Choroid plexus epithelial cell (primary cell): Measurements from ENCODE around the gene ZFP57.

ENCODE experiments used
- DNase-seq: peaks from one replicate; pipeline ENCODE4 v3.0.0-alpha.2; 2010; ENCODE audit warnings: low read depth
- H3K4me3 ChIP-seq: 2 replicates; pipeline ENCODE4 v1.5.1; 2011; ENCODE audit warnings: low read depth, mild to moderate bottlenecking, control low read depth, low read length, moderate library complexity
- CTCF ChIP-seq: conservative IDR thresholded peaks from 2 replicates; pipeline ENCODE4 v1.5.1; 2011; ENCODE audit warnings: low read depth, mild to moderate bottlenecking, control low read depth, inconsistent platforms, low read length, moderate library complexity

ZFP57 gene

GRCh38 chr6:29709188-29709587, 28.2 kb upstream of the ZFP57 start:
- no peak for TF ChIP-seq CTCF
- no peak for DNase-seq
- H3K4me3 ChIP-seq, result no peak overlapping the region

GRCh38 chr6:29708432-29709179, 27.7 kb upstream of the ZFP57 start:
- no peak for DNase-seq
- no peak for TF ChIP-seq CTCF
- no peak overlapping the region for H3K4me3 ChIP-seq

GRCh38 chr6:29705389-29706231, 24.7 kb upstream of the ZFP57 start:
- peak; percentile 71 for DNase-seq
- TF ChIP-seq CTCF, result peak; percentile 76
- H3K4me3 ChIP-seq, result no peak overlapping the region

- H3K4me3 ChIP-seq, result no peak overlapping the region
- peak; percentile 57 for TF ChIP-seq CTCF
- peak; percentile 13 for DNase-seq
Measured at GRCh38 chr6:29702519-29703103, 21.7 kb upstream of the ZFP57 start.

- peak; percentile 34 for DNase-seq
- peak; percentile 75 for TF ChIP-seq CTCF
- H3K4me3 ChIP-seq, result no peak overlapping the region
Measured at GRCh38 chr6:29696147-29697125, 15.5 kb upstream of the ZFP57 start.

GRCh38 chr6:29694637-29695036, 13.7 kb upstream of the ZFP57 start:
- H3K4me3 ChIP-seq, result no peak overlapping the region
- no peak for DNase-seq
- no peak for TF ChIP-seq CTCF
